ENCODE data around the gene MFAP2. TPM values are rescaled to one million over a fixed set of nuclear protein-coding genes. Genes with fewer than 3 reads are reported as not detected.
"Not testable (repeated sequence)": the region's sequence is repeated elsewhere in the genome, so short reads cannot be mapped to it uniquely, and the experiment has no call there.

The MFAP2 gene
- total RNA-seq, 2 donors from 2014 or later, result 120 to 170 TPM

DNA sequence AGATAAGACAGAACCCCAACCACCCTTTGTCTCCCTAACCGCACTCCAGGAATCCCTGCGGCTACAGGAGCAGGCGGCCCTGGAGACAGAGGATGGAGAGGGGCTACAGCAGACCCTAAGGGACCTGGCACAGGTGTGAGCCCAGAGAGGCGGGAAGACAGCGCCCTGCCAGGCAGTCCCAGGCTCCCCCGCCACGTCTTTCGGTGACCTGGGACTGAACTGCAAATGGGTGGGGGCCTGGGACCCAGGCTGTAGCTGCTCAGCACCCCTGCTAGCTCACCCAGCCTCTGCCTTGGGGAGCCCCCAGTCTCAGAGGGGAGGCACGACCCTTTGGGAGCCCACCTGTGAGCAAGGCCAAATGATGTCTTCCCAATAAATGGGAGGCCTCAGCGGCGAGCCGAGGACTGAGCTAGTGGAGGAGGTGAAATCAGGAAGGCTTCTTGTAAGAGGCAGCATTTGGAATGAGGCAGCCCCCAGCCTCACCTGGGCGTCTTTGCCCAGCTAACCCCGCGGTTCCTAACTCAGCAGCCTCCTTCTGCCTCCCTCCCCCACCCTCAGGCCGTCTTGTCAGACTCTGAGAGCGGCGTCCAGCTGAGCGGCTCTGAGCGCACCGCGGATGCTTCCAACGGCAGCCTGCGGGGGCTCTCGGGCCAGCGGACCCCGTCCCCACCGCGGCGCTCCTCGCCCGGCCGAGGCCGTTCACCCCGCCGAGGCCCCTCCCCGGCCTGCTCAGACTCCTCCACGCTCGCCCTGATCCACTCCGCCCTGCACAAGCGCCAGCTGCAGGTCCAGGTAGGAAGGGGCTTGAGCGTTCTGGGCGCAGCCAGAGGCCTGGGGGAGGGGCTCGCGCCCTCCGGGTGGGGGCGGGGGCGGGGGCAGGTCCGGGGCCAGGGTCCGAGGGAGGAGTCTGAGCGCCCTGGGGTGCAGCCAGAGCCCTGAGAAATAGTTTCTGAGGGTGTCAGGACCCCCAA, 41.8 kb downstream of the MFAP2 start:
- Histone ChIP-seq H3K4me3 (ENCODE audit: low read length) (peak overlapping the region; percentile 65), H3K4me1 (ENCODE audit: control insufficient read depth, insufficient read depth, low read length) (no peaks in the 10 kb centered on the region), H3K36me3 (ENCODE audit: control insufficient read depth, insufficient read depth, low read length) (peaks cover 16% of the 10 kb centered on the region), H3K27me3 (ENCODE audit: control insufficient read depth, insufficient read depth, low read length, poor library complexity, severe bottlenecking) (no peaks in the 10 kb centered on the region), H3K27ac (ENCODE audit: low read depth, low read length) (no peak overlapping the region), H3K9ac (ENCODE audit: extremely low read depth, low read length, poor library complexity, severe bottlenecking) (peak overlapping the region; percentile 15), H3K9me3 (ENCODE audit: control insufficient read depth, low read length) (no peaks in the 10 kb centered on the region)
- Mint-ChIP-seq H3K4me1 (peaks cover 7% of the 10 kb centered on the region), H3K27me3 (ENCODE audit: insufficient read depth) (no peaks in the 10 kb centered on the region), H3K36me3 (ENCODE audit: low read depth) (peaks cover 26% of the 10 kb centered on the region), H3K4me3 (peak overlapping the region; percentile 41), H3K9me3 (no peaks in the 10 kb centered on the region), H3K27ac (peak overlapping the region; percentile 90)
- peak; percentile 89 for DNase-seq
- TF ChIP-seq, protein P1, sequence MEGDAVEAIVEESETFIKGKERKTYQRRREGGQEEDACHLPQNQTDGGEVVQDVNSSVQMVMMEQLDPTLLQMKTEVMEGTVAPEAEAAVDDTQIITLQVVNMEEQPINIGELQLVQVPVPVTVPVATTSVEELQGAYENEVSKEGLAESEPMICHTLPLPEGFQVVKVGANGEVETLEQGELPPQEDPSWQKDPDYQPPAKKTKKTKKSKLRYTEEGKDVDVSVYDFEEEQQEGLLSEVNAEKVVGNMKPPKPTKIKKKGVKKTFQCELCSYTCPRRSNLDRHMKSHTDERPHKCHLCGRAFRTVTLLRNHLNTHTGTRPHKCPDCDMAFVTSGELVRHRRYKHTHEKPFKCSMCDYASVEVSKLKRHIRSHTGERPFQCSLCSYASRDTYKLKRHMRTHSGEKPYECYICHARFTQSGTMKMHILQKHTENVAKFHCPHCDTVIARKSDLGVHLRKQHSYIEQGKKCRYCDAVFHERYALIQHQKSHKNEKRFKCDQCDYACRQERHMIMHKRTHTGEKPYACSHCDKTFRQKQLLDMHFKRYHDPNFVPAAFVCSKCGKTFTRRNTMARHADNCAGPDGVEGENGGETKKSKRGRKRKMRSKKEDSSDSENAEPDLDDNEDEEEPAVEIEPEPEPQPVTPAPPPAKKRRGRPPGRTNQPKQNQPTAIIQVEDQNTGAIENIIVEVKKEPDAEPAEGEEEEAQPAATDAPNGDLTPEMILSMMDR (conservative IDR thresholded peaks at IDR 0.05), result no peak
- 34 to 55% methylated on average over 19 to 51 of the region's 51 CpGs for WGBS, 2 experiments (ENCODE audit: insufficient coverage in 1 of 2, insufficient read length in 1 of 2)

DNA sequence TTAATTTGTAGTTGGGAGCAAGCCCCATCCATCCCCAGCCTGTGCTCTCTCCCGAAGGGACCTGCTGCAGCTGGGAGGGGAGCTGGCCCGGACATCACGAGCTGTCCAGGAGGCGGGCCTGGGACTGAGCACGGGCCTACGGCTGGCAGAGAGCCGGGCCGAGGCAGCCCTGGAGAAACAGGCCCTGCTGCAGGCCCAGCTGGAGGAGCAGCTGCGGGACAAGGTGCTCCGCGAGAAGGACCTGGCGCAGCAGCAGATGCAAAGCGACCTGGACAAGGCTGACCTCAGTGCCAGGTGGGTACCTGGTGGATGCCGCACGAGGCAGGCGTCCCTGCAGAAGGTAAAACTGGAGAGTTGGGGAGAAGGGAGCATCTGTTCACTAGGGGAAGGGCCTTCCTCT, 43.8 kb downstream of the MFAP2 start:
- H3K36me3 ChIP-seq (ENCODE audit: control insufficient read depth, insufficient read depth, low read length); H3K4me3 Mint-ChIP-seq; H3K9me3 ChIP-seq (ENCODE audit: control insufficient read depth, low read length); H3K4me1 ChIP-seq (ENCODE audit: control insufficient read depth, insufficient read depth, low read length); DNase-seq; H3K27me3 Mint-ChIP-seq (ENCODE audit: insufficient read depth); H3K4me1 Mint-ChIP-seq; H3K27ac ChIP-seq (ENCODE audit: low read depth, low read length); H3K4me3 ChIP-seq (ENCODE audit: low read length); H3K9ac ChIP-seq (ENCODE audit: extremely low read depth, low read length, poor library complexity, severe bottlenecking); H3K27me3 ChIP-seq (ENCODE audit: control insufficient read depth, insufficient read depth, low read length, poor library complexity, severe bottlenecking); H3K27ac Mint-ChIP-seq; H3K9me3 Mint-ChIP-seq: not testable (repeated sequence)
- H3K36me3 Mint-ChIP-seq (ENCODE audit: low read depth), result peaks cover 26% of the 10 kb centered on the region
- WGBS, 2 experiments (ENCODE audit: insufficient coverage in 1 of 2, insufficient read length in 1 of 2), result 94 to 99% methylated on average over 16 of the region's 16 CpGs

DNA sequence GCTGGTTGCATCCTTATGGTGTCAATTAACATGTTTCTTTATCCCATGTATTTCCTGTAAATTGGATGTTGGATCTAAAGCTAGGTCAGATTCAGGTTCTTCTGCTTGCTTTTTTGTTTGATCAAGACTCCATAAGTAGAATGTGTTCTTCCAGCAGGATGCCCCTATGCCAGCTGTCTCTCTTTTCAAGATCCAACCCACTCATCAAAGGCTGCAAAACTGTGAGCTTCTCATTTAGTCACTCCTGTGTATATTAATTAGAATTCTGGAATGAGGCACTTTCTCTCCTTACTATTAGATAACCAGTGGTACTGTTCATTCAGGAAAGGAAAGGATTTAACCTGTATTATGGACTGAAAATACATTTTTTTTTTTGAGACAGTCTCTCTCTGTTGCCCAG, 46.5 kb downstream of the MFAP2 start:
- H3K9me3 ChIP-seq (ENCODE audit: control insufficient read depth, low read length); H3K27ac Mint-ChIP-seq; H3K4me1 Mint-ChIP-seq; H3K36me3 ChIP-seq (ENCODE audit: control insufficient read depth, insufficient read depth, low read length); H3K9ac ChIP-seq (ENCODE audit: extremely low read depth, low read length, poor library complexity, severe bottlenecking); H3K9me3 Mint-ChIP-seq; H3K27me3 Mint-ChIP-seq (ENCODE audit: insufficient read depth); H3K4me1 ChIP-seq (ENCODE audit: control insufficient read depth, insufficient read depth, low read length); H3K27me3 ChIP-seq (ENCODE audit: control insufficient read depth, insufficient read depth, low read length, poor library complexity, severe bottlenecking); DNase-seq; H3K27ac ChIP-seq (ENCODE audit: low read depth, low read length); H3K4me3 Mint-ChIP-seq; H3K4me3 ChIP-seq (ENCODE audit: low read length): not testable (repeated sequence)
- H3K36me3 Mint-ChIP-seq (ENCODE audit: low read depth), result peaks cover 27% of the 10 kb centered on the region

DNA sequence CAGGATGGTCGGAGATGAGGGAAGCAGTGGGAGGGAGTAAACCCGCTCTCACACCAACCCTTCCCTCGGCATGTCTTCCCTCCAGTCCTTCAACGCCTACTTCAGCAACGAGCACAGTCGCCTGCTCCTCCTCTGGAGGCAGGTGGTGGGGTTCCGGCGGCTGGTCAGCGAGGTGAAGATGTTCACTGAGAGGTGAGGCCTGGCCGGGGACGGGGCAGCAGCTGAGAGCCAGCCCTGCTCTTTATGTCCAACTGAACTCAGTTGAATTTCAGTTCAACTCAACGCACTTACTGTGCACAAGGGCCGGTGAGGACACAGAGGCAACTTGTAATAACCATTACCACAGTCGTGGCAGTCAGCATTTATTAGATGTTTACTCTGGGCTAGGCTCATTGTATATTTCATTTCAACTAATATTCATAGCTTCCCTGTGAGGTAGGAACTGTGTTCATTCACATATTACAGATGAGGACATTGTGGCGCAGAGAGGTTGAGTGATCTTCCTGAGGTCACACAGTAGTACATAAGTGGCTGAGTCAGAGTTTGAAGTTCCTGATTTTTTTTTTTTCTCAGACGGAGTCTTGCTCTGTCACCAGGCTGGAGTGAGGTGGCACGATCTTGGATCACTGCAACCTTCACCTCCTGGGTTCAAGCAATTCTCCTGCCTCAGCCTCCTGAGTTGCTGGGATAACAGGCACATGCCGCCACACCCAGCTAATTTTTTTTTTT, 49.0 kb downstream of the MFAP2 start:
- 88 to 91% methylated on average over 17 to 18 of the region's 18 CpGs for WGBS, 2 experiments (ENCODE audit: insufficient coverage in 1 of 2, insufficient read length in 1 of 2)
- not testable (repeated sequence) for H3K4me3 Mint-ChIP-seq; DNase-seq; H3K9me3 Mint-ChIP-seq; H3K27me3 ChIP-seq (ENCODE audit: control insufficient read depth, insufficient read depth, low read length, poor library complexity, severe bottlenecking); H3K27ac ChIP-seq (ENCODE audit: low read depth, low read length); H3K9ac ChIP-seq (ENCODE audit: extremely low read depth, low read length, poor library complexity, severe bottlenecking); H3K4me3 ChIP-seq (ENCODE audit: low read length); H3K4me1 Mint-ChIP-seq; H3K27me3 Mint-ChIP-seq (ENCODE audit: insufficient read depth); H3K36me3 ChIP-seq (ENCODE audit: control insufficient read depth, insufficient read depth, low read length); H3K27ac Mint-ChIP-seq; H3K4me1 ChIP-seq (ENCODE audit: control insufficient read depth, insufficient read depth, low read length); H3K9me3 ChIP-seq (ENCODE audit: control insufficient read depth, low read length)
- H3K36me3 Mint-ChIP-seq (ENCODE audit: low read depth), result peaks cover 27% of the 10 kb centered on the region

DNA sequence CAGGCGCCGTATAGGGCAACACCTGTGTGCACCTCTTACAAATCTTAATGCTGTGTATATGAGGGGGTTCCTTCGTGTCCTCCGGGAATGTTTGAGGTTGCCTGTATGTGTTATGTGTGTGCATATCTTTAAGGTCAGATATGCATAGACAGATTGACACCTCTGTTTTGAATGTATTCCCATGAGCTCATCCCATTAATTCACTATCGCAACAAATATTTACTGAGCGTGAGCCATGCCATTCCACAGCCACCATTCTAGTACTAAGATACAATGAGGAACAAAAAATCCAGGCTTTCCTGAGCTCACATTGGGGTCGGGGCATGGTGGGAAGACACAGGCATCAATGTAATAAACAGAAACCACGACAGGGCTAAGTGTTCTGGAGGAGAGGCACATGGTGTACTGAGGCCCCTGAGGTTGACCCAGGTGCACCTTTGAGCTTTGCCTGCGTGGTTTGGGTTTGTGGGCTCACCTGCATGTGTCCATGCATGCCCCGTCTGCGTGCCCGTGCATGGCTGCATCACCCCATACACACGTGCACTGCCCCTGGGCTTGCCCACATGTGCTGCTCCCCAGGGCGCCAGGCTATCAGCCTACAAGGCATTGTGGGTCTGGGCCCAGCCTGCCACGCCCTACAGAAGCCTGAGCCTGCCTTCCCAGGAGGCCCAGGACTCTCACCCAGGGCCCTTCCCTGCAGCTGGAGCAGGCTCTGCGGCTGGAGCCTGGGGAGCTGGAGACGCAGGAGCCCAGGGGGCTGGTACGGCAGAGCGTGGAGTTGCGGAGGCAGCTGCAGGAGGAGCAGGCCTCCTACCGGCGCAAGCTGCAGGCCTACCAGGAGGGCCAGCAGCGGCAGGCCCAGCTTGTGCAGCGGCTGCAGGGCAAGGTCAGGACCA, 51.0 kb downstream of the MFAP2 start:
- not testable (repeated sequence) for H3K27me3 ChIP-seq (ENCODE audit: control insufficient read depth, insufficient read depth, low read length, poor library complexity, severe bottlenecking); H3K36me3 ChIP-seq (ENCODE audit: control insufficient read depth, insufficient read depth, low read length); H3K4me1 Mint-ChIP-seq; H3K4me1 ChIP-seq (ENCODE audit: control insufficient read depth, insufficient read depth, low read length); H3K9me3 ChIP-seq (ENCODE audit: control insufficient read depth, low read length); H3K27ac Mint-ChIP-seq; H3K4me3 ChIP-seq (ENCODE audit: low read length); H3K4me3 Mint-ChIP-seq; H3K27ac ChIP-seq (ENCODE audit: low read depth, low read length); H3K9ac ChIP-seq (ENCODE audit: extremely low read depth, low read length, poor library complexity, severe bottlenecking); H3K27me3 Mint-ChIP-seq (ENCODE audit: insufficient read depth); H3K9me3 Mint-ChIP-seq
- peak; percentile 45 for DNase-seq
- 91 to 93% methylated on average over 21 to 24 of the region's 24 CpGs for WGBS, 2 experiments (ENCODE audit: insufficient coverage in 1 of 2, insufficient read length in 1 of 2)
- H3K36me3 Mint-ChIP-seq (ENCODE audit: low read depth), result peaks cover 18% of the 10 kb centered on the region

Data from endodermal cell (in vitro differentiated cells).